CD4-positive, alpha-beta T cell treated with Interleukin-10 for 1 hour (primary cell): ENCODE data around the gene POU1F1.
A peak's percentile ranks its signal among the peaks of the same experiment; 100 is the strongest.
"Not testable (repeated sequence)": the region's sequence is repeated elsewhere in the genome, so short reads cannot be mapped to it uniquely, and the experiment has no call there.

Source experiments
- DNase-seq: peaks from one replicate; pipeline ENCODE4 v3.0.0-alpha.2; 2020

Gene POU1F1

DNA sequence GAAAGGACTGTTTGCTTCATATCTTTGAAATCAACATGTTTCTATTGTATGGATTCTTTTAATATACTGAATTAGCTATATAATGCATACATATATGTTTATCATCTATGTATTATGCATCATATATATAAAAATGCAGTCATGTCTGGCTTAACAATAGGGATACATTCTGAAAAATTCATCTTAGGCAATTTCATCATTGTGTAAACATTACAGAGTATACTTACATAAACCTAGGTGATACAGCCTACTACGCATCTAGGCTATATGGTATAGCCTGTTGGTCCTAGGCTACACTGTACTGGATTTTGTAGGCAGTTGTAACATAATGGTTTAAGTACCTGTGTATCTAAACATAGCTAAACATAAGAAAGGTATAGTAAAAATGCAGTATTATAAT lies 27.6 kb downstream of the POU1F1 start:
- no peak for DNase-seq

DNA sequence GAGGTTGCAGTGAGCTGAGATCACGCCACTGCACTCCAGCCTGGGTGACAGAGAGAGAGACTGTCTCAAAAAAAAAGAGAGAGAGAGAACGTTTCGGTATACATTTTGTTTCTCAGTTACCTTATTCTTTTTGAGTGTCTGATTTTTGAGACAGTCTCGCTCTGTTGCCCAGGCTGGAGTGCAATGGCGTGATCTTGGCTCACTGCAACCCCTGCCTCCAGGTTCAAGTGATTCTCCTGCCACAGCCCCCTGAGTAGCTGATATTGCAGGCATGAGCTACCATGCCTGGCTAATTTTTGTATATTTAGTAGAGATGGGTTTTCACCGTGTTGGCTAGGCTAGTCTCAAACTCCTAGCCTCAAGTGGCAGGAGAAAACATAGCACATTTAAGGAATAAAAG lies 28.2 kb downstream of the POU1F1 start:
- not testable (repeated sequence) for DNase-seq

DNA sequence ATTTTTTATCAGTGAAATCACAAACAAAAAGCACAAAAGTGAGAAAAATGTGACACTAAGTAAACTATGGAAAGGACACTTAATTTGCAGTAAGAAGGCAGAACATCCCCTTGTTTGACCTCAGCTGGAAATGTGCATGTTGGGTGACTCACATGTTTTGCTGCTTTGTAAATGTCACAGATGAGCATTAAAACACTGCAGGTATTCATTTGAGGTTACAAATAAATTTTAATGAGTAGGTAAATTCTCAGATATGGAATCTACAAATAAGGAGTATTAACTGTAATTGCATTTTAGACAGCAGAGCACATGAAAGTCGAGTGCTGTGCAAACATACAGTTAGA lies 29.0 kb downstream of the POU1F1 start:
- DNase-seq: no peak

DNA sequence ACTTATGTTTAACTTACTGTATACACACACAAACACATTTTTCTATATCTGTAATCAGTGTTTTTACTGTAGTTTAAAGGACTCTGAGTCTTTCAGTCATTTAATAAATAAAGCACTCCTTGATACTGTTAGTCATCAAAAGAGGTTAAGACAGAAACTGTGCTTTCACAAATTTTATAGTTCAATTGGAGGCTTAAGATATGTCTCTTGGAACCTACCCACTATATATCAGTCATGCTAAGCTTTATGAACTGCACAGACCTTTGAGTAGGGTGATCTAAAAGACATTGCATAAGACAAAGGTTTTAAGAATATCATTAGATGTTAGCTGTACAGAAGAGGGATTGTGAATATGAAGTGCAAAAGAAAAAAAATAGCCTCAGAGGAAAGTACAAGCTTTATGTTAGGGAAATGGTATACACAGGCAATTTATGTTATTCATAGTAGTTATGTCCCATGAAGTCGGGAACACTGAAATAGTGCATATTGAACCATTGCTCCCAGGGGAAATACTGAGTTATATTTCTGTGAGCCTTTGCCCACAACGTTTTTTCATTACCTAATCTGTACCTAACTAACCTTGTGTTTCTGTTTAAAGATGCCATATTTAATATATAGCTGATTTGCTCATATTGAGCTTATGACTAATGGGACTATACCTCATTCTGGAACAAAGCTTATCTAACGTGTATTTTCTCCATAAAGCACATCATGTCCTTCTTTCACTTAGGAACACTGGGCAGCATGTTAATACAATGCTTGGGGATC lies 29.5 kb downstream of the POU1F1 start:
- DNase-seq: no peak

DNA sequence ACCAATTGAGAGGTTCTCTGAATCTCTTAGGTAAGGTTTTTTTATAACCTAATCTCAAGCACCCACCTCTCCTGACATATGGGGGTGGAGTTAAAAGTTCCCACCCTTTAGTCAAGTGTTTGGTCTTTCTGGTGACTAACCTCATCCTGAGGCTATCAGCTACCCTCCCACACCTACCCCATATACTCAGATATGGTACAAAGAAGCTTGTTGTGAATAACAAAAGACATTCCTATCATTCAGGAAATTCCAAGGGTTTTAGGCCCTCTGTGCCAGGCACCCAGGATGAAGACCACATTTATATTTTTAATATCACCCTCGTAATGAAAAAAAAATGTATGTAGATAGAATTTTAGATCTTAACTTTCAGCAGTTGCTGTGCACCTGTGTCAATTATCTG lies 40.3 kb downstream of the POU1F1 start:
- DNase-seq: no peak

DNA sequence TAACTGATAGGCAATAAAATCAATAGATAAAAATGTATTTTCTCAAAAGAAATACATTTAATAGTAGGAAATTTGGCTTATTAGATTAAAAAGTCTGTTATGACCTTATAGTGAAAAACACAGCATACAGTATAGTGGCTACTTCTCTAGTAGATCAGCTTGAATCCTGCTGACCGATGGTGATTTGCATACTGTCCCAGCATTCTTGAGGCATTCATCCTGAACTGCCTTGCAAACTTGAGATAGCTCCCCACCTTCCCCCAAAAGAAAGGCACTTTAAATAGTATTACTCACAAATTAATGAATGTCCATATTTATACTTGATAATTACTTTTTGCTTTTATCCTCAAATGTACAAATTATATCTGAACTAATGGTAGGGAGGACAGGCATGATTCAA lies 42.6 kb downstream of the POU1F1 start:
- no peak for DNase-seq

DNA sequence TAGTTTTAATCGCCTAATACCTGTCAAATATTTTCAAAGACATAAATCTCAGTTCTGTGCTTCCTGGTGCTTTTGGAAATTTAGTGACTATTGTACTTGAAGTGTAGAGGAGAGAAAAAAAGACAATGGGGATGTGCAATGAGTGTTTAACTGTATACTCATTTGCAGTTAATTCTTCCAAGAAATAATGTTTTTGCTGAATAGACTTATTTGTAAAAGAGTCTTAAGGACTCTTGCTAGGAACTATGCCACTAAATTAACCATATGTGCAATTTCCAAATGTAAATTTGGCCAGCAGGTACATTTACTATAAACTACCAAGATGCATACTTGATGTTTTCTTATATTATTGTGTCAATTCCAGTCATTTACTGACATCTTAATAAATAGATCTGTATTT lies 47.3 kb downstream of the POU1F1 start:
- DNase-seq: no peak

DNA sequence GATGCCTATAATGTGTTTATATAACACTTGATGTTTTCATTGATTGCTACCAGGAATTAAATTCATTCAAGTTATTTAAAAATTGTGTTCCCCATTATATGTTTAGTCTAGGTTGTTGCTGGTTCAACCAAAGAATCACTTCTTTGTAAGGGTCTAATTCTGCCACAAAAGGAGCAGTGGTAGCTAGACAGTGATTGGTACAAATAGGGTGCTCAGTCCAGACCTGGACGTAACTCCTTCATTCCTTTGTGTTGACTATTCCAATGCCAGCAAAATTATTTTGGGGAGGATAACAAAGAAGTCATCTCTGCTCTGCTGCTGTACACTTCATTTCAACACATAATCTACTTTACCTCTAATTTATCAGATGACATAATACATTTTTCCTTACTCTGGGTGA lies 48.1 kb downstream of the POU1F1 start:
- no peak for DNase-seq

DNA sequence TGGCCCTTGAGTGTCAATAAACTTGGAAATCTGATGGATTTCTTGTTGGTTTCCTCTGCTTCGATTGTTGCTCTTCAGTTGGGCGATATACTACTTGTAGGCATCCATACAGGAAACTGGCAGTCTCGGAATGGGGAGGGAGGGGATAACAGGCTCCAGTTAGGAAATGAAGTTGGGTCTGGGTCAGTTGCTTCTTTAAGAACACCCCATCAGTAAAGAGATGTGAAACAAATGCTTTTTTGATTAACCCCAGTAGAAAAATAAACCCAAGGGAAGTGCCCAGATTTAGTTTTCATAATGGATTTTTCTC lies 48.6 kb downstream of the POU1F1 start:
- DNase-seq: no peak

DNA sequence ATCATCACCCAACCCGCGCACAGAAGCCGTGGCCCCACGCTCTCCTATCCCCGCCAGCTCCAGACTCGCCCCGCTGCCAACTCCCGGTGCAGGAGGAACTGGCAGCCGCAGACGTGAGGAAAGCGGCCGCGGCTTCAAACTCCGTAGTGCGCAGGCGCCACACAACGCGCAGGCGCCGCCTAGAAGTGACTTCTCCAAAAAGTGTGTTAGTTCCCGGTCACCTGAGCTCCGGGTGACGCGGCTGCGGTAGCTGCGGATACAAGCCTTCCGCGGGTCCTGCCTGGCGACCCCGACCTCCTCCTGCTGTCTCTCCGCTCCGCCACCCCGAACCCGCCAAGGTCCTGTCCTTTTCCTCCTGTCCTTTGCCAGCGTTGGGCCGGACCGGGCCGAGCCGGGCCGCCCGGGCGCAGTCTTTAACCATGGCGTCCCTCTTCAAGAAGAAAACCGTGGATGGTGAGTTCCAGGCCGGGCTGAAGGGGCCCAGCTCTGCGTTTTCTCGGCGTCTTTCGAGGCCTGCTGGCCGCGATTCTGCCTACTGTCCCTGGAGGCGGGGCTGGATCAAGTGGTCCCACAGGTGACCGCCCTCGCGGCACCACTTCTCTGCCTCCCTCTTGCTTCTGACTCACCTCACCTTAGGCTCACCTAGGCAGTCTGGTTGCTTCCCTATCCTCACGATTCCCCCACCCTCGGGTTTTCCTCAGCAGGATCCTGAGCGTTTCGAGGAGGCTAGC lies 49.1 kb downstream of the POU1F1 start, which contains the start of gene CHMP2B:
Gene CHMP2B (plus strand): TSS at position 206 of the 731 bp plus-strand sequence. CDS start 214 bp downstream, at position 420.
- DNase-seq: peak; percentile 94

DNA sequence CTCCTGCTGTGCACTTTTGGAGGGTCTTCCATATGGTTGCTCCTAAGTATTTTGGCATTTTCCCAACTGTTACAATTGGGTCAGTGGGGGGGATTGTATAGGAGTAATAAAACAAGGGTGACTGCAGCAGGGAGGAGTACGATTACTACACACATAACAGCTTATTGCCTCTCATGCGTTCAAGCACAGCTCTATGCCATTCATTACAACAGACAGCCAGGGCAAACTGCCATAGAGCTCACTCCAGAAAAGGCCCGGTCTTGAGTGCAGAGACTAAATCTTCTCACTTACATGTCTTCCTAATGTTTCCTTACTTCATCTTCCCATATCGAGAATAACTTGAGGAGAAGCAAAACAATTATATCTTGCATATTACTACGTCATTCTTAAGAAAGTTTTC lies 50.7 kb downstream of the POU1F1 start:
- no peak for DNase-seq

DNA sequence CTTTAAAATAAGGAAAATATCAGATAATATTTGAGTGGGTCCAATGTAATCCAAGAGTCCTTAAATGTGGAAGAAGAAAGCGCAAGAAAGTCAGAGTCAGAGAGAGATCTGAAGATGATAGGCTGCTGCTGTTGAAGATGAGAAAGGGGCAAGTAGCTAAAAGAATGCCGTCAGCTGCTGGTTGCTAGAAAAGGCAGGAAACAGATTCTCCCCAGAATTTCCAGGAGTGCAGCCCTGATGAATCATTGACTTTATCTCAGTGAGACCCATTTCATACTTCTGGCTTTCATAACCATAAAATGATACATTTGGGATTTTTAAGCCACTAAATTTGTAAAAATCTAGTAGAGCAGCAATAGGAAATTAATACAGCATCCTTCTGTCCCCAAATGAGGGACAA lies 56.8 kb downstream of the POU1F1 start:
- DNase-seq: no peak

DNA sequence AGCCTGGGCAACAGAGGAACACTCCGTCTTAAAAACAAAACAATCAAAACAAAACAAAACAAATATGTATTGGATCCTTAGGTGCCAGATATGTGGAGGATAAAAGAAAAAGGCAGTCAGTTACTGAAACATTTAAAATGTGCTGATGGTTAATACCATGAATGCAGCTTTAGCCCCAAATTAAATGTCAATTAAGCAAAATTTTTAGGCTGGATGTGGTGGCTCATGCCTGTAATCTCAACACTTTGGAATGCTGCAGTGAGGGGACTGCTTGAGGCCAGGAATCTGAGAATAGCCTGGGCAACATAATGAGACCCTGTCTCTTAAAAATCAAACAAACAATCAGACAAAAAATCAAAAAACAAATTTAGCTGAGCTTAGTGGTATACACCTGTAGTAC lies 57.8 kb downstream of the POU1F1 start:
- DNase-seq: no peak
